ENCODE data around the gene ISG20. TPM values are rescaled to one million over a fixed set of nuclear protein-coding genes. Genes with fewer than 3 reads are reported as not detected.

Gene ISG20
- 1.2 TPM for polyA plus RNA-seq (ENCODE audit: insufficient read length)
- long read RNA-seq, donor 1, result 0 reads
- long read RNA-seq, donor 2, partial matches to known transcripts, result 0 of 1 reads
- long read RNA-seq, donor 2, other reads (novel, unspliced or antisense), result 0 of 1 reads
- long read RNA-seq, donor 3, result 0 reads
- long read RNA-seq, donor 4, result 0 reads
- long read RNA-seq, donor 5, result 0 reads
- long read RNA-seq, donor 6, result 0 reads
- long read RNA-seq, donor 7, partial matches to known transcripts, result 0 of 2 reads
- long read RNA-seq, donor 7, other reads (novel, unspliced or antisense), result 0 of 2 reads
- long read RNA-seq, donor 8, result 0 reads

DNA sequence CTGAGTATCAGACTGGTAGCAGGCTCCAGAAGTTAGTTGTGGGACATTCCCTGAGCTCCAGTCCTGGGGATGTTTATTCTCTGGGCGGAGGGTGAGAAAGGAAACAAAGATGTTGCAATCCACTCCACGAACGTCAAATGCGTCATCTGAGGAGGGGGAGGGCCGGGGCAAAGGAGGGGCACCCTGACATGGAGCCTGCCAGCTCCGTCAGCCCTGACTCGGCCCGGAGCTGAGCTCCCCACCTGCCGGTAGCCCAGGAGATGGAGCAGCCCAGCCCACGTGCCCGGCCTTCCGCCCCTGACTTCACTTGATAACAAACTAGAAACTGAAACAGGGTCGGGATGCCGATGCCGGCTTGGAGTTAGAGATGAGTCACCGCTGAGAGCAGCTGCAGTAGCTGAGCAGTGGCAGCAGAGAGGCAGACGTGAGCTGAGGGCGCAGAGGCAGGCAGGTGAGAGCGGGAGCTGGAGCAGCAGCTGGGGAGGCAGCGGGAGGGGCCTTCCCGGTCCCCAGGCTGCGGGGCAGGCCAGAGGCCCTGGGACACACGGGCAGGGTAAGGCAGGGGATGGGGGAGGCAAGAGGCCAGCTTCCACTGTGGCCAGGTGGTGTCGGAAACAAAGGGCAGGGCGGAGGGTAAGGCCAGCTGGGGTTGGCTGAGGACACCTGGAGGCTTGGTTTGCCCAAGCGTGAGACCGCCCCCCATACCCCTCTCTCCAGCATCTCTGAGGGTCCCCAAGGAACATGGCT, at the start of gene ISG20:
ISG20 (plus strand) TSS at position 391 of the 747 bp plus-strand sequence; CDS start at position 742, 351 bp downstream.
- peak; percentile 64 for DNase-seq

DNA sequence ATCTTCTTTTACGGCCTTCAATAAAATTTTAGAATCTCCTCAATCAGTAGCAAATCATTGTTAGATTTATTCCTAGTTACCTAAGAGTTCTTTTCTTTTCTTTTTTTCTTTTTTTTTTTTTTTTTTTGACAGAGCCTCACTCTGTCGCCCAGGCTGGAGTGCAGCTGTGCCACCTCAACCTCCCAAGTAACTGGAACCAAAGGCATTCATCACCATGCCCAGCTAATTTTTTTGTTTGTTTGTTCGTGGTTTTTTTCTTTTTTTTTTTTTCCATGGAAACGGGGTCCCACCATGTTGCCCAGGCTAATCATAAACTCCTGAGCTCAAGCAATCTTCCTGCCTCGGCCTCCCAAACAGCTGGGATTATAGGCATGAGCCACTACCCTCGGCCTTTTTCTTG, 48.1 kb upstream of the ISG20 start:
- no peak for DNase-seq

DNA sequence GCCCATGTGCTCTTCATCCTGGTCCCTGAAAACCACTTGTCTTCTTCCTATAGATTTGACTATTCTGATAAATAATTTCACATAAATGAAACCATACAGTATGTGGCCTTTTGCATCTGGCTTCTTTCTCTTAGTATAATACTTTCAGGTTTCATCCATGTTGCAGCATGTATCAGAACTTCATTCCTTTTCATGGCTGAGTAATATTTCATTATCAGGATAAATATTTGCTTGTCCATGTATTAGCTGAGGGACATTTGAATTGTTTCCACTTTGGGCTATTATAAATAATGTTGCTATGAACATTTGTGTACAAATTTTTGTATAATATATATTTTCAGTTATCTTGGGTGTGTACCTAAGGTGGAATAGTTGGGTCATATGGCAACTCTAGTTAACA, 47.4 kb upstream of the ISG20 start:
- no peak for DNase-seq

DNA sequence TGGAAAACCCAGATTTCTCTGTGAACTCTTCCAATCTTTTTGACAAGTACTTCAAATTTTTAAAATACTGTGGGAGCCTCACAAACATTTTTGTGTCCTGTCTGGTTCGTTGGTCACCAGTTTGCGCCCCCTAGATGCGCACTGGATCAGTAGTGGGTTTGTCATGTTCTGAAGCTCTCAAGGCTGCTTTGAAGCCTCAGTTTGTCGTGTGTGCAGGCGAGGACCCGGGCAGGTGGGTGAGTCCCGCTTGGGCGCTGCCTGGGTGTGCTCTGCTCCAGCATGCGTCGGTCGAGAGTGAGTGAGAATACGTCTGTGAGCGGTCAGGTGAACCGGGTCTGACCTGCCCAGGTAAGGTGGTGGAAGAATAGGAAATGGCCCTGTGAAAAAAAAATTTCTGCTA, 34.9 kb upstream of the ISG20 start:
- DNase-seq, result no peak

DNA sequence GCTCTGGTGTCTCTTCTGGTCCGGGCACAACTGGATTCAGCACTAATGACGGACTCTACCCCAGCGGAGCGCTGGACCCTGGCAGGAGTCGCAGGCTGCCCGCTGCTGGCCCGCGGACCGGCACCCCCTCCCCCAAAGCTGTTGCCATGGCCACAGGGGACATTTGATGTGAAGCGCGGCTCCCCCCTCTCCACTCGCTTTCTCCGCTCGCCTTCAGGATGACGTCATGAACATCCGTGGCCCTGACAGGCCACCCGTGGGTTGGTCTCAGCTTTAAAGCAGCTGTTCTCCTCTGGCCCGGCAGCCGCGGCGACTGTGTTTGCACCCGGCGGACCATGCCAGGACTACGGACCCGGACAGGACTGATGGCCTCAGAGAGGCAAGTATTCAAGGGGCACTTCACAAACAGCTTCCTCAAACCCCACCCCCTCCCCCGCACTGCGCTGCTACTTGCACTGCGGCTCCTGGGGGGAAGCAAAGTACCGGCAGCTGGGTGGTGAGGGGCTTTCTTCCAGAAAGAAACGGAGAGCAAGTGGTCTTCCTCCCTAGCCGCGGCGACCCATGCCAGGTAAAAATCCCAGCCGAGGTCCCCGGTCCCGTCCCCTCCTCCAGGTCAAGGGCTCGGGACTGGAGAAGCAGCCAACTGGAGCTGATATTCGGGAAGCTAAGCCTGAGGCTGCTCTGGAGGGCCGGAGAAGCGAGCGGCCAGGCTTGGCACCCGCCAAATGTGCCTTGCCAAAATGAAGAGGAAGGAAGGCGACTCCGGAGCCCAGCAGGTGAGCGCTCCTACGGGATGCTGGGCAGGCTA, 34.2 kb upstream of the ISG20 start:
- DNase-seq, result no peak

DNA sequence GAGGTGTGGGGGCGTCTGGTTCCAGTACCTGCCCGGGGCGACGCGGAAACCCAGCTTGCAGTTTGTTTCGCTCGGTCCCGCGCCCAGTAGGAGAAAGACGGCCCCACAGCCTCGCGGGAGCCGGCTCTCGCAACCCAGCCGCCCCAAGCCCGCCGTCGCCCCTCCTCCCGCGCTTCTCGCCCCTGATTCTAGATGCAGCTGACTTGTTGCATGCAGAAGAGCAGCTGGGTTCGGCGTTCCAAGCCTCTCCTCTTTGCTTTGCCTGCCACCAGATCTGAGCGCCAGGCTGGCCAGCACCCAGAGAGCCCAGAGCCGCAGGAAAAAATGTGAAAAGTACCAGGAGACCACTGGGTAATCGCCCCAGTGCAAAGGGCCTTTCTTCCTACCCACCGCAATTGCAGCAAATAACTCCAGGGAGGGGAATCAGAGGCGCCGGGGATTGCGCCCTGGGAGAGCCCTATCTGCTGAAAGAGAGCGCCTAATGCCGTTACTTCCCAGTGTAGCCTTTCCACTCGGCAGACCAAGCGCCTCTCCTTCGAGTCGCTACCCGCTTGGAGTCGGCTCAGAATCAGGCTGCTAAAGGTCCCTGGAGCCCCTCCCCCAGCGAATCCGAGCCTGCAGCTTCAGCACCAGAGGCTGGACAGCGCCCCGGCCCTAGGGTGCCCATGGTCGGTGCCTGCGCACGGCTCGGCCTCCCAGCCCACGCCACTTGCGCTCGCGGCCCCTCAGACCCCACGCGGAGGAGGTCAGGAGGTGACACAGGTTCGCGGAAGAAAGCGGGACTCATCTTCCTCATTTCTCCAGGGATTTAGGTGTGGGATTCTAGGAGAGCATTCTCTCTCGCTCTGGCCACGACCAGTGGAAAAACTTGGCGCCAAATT, 33.4 kb upstream of the ISG20 start:
- DNase-seq, result peak; percentile 65

DNA sequence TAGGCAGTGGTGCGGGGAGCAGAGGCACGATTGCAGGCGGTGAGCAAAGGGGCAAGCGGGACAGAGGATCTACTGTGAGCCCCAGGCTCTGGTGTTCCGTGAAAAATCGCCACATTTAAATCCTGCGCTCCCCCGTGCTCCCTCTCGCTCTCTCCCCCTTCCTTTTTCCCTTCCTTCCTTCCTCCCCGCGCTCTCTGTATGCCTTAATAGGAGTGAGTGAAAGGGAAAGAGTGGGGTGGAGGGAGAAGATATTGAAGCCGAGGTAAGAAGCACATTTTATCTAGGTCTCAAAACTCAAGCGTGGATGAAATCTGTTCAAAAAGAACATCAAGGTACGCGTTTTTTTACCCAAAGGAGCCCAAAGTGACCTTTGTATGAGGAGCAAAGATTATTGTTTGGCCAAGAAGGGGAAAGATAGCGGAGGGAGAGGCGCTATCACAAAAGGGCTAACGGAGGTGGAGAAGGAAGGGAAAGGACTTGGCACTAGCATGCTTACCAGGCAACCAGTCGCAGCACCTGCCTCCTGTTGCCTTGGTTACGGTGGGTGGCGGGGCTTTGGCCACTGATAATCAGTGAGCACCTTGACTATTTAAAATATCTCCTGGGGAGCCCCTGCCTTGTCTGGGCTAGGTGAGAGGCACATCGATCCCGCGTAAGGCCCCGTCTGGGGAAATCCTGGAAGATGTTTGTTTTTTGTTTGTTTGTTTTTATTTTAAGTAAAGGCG, 32.6 kb upstream of the ISG20 start:
- no peak for DNase-seq

DNA sequence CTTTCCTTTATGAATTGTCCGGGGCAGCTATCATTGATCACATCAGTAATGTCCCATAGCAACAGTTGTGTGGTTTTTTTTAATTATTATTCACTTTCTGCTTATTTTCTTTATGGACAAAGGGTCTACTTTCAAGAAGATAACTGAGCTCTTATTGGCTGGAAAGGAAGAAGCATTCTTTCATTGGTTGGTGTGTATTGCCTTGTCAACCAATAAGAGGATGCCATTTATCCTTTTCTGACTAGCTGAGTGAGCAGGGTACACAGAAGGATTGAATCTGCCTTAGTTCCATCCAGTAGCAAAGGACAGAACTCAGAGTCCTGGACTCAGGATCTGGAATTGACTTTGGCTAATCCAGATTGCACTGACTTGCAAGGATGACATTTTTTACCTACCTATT, 30.9 kb upstream of the ISG20 start:
- no peak for DNase-seq

DNA sequence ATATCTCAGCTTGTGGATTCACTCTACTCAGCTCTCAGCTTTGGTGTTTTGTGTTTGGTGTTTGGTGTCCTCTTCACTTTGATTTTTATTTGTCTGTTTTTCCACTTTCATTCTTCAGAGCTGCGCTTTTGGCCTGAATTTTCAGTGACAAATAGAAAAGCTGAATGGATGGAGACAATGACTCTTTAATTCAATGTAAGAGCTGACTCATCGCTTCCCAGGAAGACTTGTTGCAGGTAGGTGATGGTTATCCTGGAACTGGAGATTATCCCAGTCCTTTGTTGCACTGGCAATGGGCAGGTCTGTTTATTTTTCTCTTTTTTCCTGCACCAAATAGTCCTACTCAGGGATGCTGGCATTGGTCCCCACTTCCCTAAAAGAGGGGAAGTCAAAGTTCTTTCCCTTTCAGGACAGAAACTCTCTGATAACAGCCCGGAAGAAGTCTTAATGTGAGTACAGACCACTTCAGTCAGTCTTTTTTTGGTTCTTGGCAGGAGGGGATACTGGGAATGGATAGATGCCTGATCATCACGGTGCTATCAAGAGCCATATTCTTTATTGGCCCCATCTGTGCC, 30.1 kb upstream of the ISG20 start:
- no peak for DNase-seq

DNA sequence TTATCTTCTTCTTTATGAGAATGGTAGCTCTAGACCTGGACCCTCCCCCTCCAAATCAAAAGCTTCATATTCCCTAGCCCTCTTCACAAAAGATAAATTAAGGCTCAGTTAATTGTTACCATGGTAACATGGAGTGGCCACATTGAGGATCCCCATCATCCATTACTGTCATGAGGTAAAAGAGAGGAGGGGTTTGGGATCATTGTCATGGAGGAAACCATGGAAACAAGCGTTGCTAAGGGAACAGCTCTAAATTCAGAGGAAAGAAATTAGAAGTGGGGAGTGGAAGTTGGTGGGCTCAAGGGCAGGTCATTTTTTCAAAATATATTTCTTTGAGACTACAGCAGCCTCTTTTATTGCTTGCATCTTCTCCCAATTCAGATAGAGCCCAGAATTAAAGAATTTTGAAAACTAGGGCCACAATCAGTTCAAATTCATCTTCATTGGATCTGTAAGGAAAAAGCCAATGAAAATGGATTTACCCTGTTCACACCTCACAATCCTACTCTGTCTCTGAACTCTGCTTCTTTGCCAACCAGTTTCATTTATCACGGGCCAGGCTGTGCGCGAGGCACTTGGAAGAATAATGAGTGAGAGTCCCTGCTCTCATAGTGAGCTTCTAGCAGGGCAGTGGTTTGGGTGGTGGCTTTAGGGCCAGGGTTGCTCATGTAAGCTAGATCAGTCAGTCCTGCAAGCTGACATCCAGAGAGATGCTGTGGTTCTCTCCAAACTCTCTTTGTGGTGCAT, 29.3 kb upstream of the ISG20 start:
- DNase-seq, result no peak

DNA sequence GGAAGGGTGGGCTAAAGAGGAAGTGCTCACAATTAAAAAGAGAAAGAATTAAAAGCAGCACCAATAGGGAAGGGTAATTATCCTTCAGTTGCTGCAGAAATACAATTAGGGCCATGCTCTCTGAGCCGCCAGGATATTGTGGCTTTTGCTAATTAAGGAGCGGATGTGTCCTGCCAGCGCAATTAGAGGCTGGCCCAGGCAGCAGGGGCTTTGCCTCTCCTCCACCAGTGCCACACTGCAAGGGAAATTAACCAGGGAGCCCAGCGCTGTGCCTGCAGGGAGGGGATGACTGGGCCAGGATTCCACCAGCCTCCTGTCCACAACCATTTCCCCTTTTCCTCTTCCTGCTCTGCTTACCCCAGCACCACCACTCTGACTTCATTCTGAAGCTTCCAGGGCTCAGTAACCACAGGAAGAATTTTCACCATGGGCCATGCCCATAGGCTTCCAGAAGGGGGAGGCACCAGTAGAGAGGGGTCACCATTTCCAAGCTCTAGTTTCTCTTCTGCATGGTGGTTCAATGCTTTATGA, 28.1 kb upstream of the ISG20 start:
- DNase-seq, result no peak

DNA sequence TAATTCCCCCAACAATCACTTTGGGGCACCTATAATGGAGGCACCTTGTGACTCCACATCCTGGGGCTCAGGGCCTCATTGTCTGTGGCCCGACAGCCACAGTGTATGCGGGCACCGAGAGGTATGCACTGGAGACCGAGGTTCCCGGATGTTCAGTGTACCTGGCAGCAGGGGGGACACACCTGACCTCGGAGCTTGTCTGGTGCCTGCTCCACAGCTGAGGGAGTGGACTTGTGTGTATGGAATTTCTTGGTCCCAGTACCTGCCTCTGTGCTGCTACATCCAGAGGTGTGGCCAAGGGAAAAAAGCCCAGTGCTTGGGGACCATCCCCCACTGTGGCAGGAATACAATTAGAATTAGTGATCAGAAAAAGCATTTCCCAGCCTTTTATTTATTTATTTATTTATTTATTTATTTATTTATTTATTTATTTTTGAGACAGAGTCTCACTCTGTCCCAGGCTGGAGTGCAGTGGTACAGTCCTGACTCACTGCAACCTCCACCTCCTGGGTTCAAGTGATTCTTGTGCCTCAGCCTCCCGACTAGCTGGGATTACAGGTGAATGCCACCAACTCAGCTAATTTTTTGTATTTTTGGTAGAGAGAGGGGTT, 26.5 kb upstream of the ISG20 start:
- DNase-seq, result no peak

DNA sequence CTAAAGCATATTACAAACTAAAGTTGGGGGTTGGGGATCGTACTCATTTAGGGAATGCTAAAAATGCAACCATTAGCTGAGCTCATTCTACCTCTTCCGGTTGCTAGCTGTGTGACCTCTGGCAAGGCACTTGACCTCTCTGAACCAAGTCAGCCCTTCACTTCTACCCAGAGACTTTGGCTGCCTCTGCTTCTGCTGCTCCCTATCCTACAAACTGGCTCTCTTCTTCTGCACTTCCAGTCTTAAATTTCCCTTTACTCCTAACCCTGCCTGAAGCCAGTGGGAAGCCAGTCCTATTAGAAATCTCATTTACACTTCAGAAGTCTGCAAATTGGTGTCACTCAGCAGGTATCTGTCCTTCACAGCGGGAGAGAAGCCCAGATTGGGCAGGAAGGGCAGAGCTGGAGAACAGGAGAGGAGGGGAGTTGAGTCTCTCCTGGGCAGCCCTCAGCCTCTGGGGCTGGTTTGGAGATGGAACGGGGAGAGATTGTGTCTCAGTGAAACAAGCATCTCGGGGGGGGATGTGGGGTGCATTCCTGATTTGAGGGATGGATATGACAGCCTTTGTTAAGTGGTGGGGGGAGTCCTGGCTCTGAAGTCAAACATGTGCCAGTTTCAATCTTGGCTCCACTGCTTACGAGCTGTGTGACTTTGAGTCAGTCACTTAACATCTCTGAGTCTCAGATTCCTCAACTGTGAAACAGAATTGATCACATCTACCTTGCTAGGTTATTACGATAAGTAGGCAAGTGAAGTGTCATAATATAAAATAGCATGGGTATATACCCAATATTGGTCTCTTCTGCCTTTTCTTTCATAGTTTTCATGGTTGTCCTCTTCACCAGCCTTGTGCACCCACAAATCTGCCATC, 25.5 kb upstream of the ISG20 start:
- no peak for DNase-seq

DNA sequence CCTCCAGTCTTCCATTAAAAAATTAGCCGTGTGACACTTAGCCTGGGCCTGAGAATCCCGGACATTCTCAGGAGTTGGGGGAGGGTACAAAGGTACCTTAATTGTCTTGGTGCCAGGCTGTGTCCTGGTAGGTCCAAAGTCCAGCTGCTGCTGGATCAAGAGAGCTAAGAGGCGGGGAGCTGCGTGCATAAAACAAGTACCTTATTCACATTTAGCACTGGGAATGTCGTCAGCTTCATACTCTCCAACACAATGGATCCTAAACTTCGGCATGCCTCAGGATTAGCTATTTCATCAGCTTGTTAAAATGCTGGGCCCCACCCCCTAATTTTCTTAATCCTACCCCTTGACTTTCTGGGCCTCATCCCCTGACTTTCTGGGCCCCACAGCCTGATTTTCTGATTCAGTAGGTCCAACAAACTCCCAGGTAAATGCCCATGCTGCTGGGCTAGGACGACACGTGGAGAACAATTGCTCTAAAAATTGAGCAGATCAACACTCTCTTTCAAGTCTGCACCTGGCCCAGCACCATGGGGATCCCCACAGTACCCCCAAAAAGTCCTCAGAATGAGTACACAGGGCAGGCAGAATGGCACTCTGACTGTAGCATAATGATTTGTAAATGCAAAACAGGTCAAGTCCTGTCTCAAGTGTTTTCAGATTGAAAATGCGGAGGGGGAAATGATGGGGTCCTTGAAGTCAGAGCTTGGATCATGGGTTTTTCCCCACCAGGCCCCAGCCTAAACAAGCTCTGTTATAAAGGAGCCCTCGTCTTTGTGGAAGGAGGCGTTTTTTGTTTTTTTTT, 23.3 kb upstream of the ISG20 start:
- DNase-seq, result no peak

DNA sequence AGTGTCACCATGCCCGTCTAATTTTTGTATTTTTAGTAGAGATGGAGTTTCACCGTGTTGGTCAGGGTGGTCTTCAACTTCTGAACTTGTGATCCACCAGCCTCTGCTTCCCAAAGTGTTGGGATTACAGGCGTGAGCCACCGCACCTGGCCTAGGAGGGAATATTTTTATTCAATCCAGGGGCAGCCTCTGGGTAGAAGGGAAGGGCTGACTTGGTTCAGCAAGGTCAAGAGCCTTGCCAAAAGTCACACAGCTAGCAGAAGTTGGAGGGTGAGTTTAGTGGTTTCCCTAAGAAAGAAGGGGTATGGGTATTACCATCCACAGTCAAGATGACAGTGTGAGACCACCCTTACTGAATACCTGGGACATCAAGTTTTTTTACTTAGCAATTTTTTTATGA, 22.6 kb upstream of the ISG20 start:
- no peak for DNase-seq

DNA sequence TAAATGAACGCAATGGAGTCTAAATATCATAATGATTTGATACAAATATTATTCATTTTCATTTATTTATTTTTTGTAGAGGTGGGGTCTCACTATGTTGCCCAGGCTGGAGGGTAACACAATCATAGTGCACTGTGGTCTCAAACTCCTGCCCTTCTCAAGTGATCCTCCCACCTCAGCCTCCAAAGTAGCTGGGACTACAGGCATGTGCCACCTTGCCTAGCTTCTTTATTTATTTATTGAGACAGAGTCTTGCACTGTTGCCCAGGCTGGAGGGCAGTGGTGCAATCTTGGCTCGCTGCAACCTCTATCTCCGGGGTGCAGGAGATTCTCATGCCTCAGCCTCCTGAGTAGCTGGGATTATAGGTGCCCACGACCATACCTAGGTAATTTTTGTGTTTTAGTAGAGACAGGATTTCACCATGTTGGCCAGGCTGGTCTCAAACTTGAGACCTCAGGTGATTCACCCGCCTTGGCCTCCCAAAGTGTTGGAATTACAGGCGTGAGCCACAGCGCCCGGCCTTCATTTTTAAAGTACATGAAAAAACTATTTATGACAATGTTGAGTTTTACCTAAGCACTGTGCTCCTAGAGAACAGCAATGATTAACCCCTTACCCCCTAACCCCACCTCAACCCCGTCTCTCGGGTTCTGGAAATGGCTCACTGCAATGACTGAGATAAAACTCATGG, 21.6 kb upstream of the ISG20 start:
- DNase-seq, result no peak

DNA sequence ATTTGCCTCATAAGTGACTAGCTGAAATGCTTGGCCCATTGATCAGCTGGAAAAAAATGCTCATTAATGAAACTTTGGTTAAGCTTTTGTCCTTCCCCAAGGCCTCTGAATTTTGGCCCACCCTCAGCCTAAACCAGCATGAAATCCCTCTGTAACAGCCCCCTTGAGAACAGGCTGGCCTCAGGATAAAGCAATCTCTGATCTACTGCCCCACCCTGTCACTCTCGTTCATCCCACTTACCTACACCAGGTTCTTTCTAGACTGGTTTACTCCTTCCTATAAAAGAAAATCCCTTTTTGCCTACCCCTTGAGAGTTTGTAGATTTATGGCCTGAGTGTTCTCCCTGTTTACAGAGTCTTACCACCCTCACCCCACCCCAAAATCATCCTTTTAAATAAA, 21.0 kb upstream of the ISG20 start:
- DNase-seq, result no peak

Data from left kidney (tissue), 8 donors.